GM03348 (cell line): ENCODE measurements around the gene FAM25G.

ENCODE experiments used
- DNase-seq: peaks from one replicate; pipeline ENCODE4 v3.0.0; 2012; ENCODE audit warnings: low spot score

The FAM25G gene

DNA sequence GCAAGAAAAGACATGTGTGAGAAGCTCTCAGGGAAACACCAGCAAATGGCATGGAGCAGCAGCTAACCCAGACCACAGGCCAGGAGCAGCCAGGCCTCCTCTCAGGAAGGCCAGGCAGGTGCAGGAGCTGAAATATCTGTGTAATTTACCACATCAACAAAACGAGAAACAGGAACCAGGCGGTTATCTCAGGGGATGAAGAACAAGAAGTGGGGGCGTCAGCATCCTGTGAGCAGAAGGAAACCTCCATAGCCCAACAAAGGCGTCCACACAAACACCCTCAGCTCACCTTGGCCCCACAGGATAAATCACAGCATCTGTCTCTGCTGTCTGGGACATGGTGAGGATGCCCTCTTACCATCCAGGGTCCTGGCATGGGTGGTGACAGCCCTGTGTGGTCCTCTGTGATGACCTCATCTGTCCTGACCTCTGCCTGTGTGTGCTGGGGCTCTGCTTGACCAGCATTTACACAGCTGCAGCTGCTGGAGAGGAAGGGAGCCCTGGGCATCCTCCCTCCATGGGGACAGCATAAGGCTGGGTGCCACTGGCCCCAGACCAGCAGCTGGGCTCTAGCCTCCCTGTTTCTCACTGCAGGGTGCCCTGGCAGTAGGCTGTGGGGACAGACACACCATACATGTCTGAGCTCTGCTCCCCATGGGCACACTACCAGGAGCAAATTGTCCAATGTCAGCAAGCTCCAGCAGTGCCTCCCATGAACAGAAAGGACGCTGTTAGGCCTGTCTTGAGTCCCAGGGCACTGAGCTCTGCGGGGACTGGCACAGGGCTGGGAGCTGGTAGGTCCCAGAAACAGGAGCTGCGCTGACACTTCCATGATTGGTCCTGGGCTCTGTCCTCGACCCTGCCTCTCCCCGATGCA, 42.2 kb downstream of the FAM25G start:
- DNase-seq = no peak

- DNase-seq = no peak
These were observed 43.8 kb downstream of the FAM25G start for GRCh38 chr10:47447705-47448104.

GRCh38 chr10:47447209-47447608, 44.3 kb downstream of the FAM25G start:
- DNase-seq = no peak

GRCh38 chr10:47445720-47446119, 45.8 kb downstream of the FAM25G start:
- no peak for DNase-seq

DNA sequence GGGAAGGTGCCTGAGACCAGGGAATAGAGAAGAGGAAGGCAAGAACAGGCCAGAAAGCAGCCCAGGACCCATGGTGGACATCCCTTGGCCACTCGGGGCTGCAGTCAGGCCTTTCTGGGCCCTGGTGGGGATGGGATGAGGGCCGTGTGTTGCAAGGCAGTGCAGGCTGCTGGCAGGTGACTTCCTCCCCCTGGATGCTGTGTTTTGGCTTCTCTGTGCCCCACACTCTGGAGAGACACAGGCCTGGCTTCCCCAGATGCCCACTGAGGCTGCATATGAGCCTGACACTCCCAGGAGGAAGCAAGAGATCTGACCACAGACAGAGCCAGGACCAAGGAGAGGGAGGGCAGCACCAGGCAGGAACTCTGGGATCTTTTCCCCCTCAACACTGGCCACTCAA, 47.5 kb downstream of the FAM25G start:
- DNase-seq = no peak

DNA sequence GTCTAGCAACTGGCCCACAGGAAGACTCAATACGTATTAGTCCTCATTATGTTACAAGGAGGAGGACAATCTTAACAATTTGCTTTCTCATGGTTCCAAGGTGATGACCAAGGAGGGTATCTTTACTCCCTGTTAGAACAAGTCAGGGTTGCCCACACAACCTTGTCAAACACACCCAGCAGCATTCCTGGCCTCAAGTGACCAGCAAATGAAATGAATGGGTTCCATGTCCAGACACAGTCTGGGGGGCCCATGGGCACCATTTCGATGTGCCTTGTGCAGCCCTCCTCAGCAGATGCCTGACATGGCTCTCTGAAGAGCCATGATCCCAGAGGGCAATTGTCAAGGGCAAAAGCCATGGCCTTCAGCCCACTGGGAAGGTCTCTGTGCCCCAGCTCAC, 48.4 kb downstream of the FAM25G start:
- no peak for DNase-seq

DNA sequence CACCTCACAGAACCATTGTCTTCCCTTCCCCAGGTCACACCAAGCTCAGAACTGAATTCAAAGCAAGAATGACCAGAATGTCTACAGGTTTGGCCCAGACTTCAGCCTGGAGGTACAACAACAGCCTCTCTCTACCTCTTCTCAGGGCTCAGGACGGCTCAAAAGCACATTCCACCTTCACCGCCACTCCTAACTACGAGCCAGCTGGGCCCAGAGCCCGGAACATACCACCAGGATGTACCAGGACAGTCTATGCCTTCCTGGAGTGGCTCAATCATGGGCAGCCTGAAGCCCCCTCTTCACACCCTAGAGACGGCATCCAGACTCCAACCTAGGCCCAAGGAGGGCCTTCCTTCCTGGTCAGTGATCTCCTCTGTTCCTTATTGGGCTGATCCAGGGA, 49.1 kb downstream of the FAM25G start:
- no peak for DNase-seq

- DNase-seq = no peak
These were observed 49.6 kb downstream of the FAM25G start for GRCh38 chr10:47441938-47442337.

- no peak for DNase-seq
These were observed 51.3 kb downstream of the FAM25G start for GRCh38 chr10:47440207-47440606.

GRCh38 chr10:47438857-47439474, 52.5 kb downstream of the FAM25G start:
- peak; percentile 77 for DNase-seq
